Tibial nerve (tissue), 4 donors: Measurements from ENCODE around the gene AKT3. TPM values are rescaled to one million over a fixed set of nuclear protein-coding genes. Genes with fewer than 3 reads are reported as not detected.
A peak's percentile ranks its signal among the peaks of the same experiment; 100 is the strongest.

Source experiments
- DNase-seq, 2 donors: peaks; one replicate each; pipeline ENCODE4 v3.0.0-alpha.2; 2019; ENCODE audit warnings: low spot score in 2 of 2
- H3K27ac ChIP-seq, 4 donors: fragments of 200-600 bp; sonication (generic) in 3 of 4; one replicate each; pipeline ENCODE4 v1.5.1; 2017 to 2019; ENCODE audit warnings: mild to moderate bottlenecking in 1 of 4
- H3K27me3 ChIP-seq, 2 donors: fragments of 200-600 bp; sonication (generic) in 1 of 2; one replicate each; pipeline versions ENCODE4 v1.5.1 to v1.6.0; 2017 to 2019
- H3K36me3 ChIP-seq, 3 donors: fragments of 200-600 bp; sonication (generic); one replicate each; pipeline ENCODE4 v1.5.1; 2018 to 2019
- H3K4me1 ChIP-seq, 4 donors: fragments of 200-600 bp; sonication (generic) in 3 of 4; one replicate each; pipeline ENCODE4 v1.5.1; 2017 to 2019
- H3K4me3 ChIP-seq, 4 donors: fragments of 200-600 bp; sonication (generic) in 3 of 4; one replicate each; pipeline ENCODE4 v1.5.1; 2017 to 2019; ENCODE audit warnings: mild to moderate bottlenecking in 1 of 4, moderate library complexity in 1 of 4
- H3K9me3 ChIP-seq, 4 donors: fragments of 200-600 bp; sonication (generic) in 3 of 4; one replicate each; pipeline ENCODE4 v1.5.1; 2017 to 2019
- CTCF ChIP-seq, 5 experiments: fragments of 200-600 bp in 3 of 5; fragments of 450-650 bp in 2 of 5; sonication (generic) in 3 of 5; IDR thresholded peaks; one replicate each; pipeline ENCODE4 v1.5.1; 2016 to 2019; ENCODE audit warnings: antibody characterized with exemption in 5 of 5, mild to moderate bottlenecking in 3 of 5, moderate library complexity in 2 of 5
- EP300 ChIP-seq, 2 donors: sonication (generic); formaldehyde crosslinking; IDR thresholded peaks; one replicate each; pipeline ENCODE4 v1.6.1; 2017; ENCODE audit warnings: antibody characterized with exemption in 2 of 2, mild to moderate bottlenecking in 1 of 2
- POLR2A ChIP-seq, 2 donors: fragments of 450-650 bp; IDR thresholded peaks; one replicate each; pipeline ENCODE4 v1.6.1; 2017; ENCODE audit warnings: antibody characterized with exemption in 2 of 2, mild to moderate bottlenecking in 2 of 2, moderate library complexity in 2 of 2
- WGBS, 2 donors: methylation state at CpG; one replicate each; pipeline ENCODE4 v1.1.5; 2018; 5-methylcytosine and 5-hydroxymethylcytosine counted together
- total RNA-seq, 4 donors: library from RNA; depleted of rRNA; stranded (reverse); fragments of >200 nt; gene quantifications; one replicate each; pipeline ENCODE4 v1.1.0, GENCODE V29; 2016

AKT3 gene
- total RNA-seq, 4 donors from 2014 or later = 58.8 to 76.0 (median 69.2) TPM

GRCh38 chr1:243482141-243483022 lies 367.7 kb downstream of the AKT3 start:
- Histone ChIP-seq H3K4me3 (peak overlapping the region; percentile 16 to 45 (median 29)), H3K27me3 (no peaks in the 10 kb centered on the region), H3K4me1 (peaks cover 0 to 25% (median 11%) of the 10 kb centered on the region in 4 donors), H3K27ac (peak overlapping the region in 1 of 4 donors; percentile 57), H3K9me3 (no peaks in the 10 kb centered on the region), H3K36me3 (no peaks in the 10 kb centered on the region)
- WGBS, 2 donors = 13 to 16% methylated on average over 19 to 25 of the region's 25 CpGs
- no peak for DNase-seq
- no peak for TF ChIP-seq CTCF (IDR thresholded peaks at IDR 0.05)
- no peak for TF ChIP-seq POLR2A (IDR thresholded peaks at IDR 0.05)
- TF ChIP-seq EP300 (IDR thresholded peaks at IDR 0.05) = no peak

- Histone ChIP-seq H3K4me3 (no peak overlapping the region), H3K9me3 (no peaks in the 10 kb centered on the region), H3K36me3 (no peaks in the 10 kb centered on the region), H3K27ac (no peak overlapping the region), H3K27me3 (no peaks in the 10 kb centered on the region), H3K4me1 (peaks cover 0 to 25% (median 11%) of the 10 kb centered on the region in 4 donors)
- DNase-seq = no peak
- no peak for TF ChIP-seq CTCF (IDR thresholded peaks at IDR 0.05)
- TF ChIP-seq EP300 (IDR thresholded peaks at IDR 0.05) = no peak
- no peak for TF ChIP-seq POLR2A (IDR thresholded peaks at IDR 0.05)
- 97 to 98% methylated on average over 5 of the region's 5 CpGs for WGBS, 2 donors
Observed at GRCh38 chr1:243481101-243481500, 368.9 kb downstream of the AKT3 start.

GRCh38 chr1:243477731-243478290 lies 372.2 kb downstream of the AKT3 start:
- DNase-seq = no peak
- 85 to 92% methylated on average over 7 of the region's 7 CpGs for WGBS, 2 donors
- Histone ChIP-seq H3K9me3 (no peaks in the 10 kb centered on the region), H3K27me3 (no peaks in the 10 kb centered on the region), H3K4me1 (peaks cover 0 to 29% (median 13%) of the 10 kb centered on the region in 4 donors), H3K27ac (no peak overlapping the region), H3K36me3 (peaks cover 0 to 15% (median 0%) of the 10 kb centered on the region in 3 donors), H3K4me3 (no peak overlapping the region)
- no peak for TF ChIP-seq EP300 (IDR thresholded peaks at IDR 0.05)
- no peak for TF ChIP-seq POLR2A (IDR thresholded peaks at IDR 0.05)
- TF ChIP-seq CTCF (IDR thresholded peaks at IDR 0.05) = no peak

GRCh38 chr1:243475966-243476365 lies 374.1 kb downstream of the AKT3 start:
- no peak overlapping the region for H3K4me3 ChIP-seq
- DNase-seq = no peak
- TF ChIP-seq CTCF (IDR thresholded peaks at IDR 0.05) (no peak), POLR2A (IDR thresholded peaks at IDR 0.05) (no peak), EP300 (IDR thresholded peaks at IDR 0.05) (no peak)
- H3K36me3 ChIP-seq = peaks cover 0 to 15% (median 0%) of the 10 kb centered on the region in 3 donors
- WGBS, 2 donors = 48 to 60% methylated on average over 7 of the region's 7 CpGs
- no peaks in the 10 kb centered on the region for H3K27me3 ChIP-seq
- H3K4me1 ChIP-seq = peaks cover 0 to 29% (median 3%) of the 10 kb centered on the region in 4 donors
- no peaks in the 10 kb centered on the region for H3K9me3 ChIP-seq
- no peak overlapping the region for H3K27ac ChIP-seq

GRCh38 chr1:243474906-243475305 lies 375.1 kb downstream of the AKT3 start:
- Histone ChIP-seq H3K4me1 (peaks cover 0 to 29% (median 3%) of the 10 kb centered on the region in 4 donors), H3K27me3 (no peaks in the 10 kb centered on the region), H3K4me3 (no peak overlapping the region), H3K9me3 (no peaks in the 10 kb centered on the region), H3K27ac (no peak overlapping the region), H3K36me3 (peaks cover 0 to 15% (median 0%) of the 10 kb centered on the region in 3 donors)
- TF ChIP-seq CTCF (IDR thresholded peaks at IDR 0.05) (no peak), EP300 (IDR thresholded peaks at IDR 0.05) (no peak), POLR2A (IDR thresholded peaks at IDR 0.05) (no peak)
- DNase-seq = no peak
- 97 to 100% methylated on average over 9 of the region's 9 CpGs for WGBS, 2 donors
